NCI-H2081 treated with DMSO at 0.1 percent for 48 hours (cell line): ENCODE results near the gene LGALS14.

Experiments used
- DNase-seq: peaks from one replicate; lab custom pipeline; 2025; lab: John Stamatoyannopoulos, UW

LGALS14 gene

DNA sequence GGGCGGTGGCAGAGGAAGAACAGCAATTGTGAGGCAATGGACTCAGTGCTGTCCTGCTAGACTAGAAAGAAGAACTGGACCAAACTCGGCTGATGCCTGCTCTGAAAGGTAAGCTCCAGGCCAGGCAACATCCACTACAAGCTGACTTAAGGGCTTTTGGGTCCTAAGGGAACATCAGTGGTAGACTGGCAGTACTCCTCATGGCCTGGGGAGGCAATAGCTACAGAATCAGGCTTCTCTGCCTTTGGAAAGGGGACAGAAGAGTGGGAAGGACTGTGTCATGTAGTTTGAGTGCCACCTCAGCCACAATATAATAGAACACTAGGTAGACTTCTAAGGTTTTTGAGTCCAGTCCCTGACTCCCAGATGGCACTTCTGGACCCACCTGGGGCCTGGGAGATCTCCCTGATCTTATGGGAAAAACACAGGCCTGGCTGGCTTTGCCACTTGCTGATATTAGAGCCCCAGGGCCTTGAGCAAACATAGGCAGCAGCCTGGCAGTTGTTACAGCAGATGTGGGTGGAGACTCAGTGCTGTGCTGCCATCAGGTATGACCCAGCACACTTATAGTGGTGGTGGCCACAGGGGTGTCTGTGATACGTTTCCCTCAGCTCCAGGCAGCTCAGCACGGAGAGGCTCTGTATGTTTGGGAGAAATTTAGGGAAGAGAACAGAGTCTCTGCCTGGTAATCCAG lies 42.7 kb downstream of the LGALS14 start:
- DNase-seq = no peak

DNA sequence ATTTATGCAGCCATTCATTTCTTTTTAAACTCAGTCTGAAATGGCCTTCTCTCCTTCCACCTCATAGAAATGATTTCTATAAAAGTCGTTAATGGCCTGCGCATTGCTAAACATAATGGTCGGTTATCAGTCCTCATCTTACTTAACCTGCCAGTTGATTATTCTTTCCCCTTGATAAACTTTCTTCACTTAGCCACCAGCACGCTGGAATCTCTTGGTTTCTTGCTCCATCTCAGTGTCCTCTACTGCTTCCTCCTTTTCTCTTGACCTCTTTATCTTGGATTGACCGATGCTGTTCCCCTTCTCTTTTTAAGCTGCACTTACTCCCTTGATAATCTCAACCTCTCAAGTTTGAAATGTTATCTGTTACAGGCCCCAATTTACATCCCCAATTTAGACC lies 45.7 kb downstream of the LGALS14 start:
- no peak for DNase-seq

DNA sequence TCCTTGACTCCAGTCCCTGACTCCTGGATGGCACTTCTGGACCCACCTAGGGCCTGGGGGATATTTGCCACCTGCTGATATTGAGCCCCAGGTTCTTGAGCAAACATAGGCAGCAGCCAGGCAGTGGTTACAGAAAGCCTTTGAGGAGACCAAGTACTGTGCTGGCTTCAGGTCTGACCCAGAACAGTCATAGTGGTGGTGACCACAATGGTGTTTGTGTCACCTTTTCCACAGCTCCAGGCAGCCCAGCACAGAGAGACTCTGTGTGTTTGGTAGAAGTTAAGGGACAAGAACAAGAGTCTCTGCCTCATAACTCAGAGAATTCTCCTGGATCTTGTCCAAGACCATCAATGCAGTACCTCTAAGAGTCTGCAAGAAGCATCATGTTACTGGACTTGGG lies 48.1 kb downstream of the LGALS14 start:
- no peak for DNase-seq

DNA sequence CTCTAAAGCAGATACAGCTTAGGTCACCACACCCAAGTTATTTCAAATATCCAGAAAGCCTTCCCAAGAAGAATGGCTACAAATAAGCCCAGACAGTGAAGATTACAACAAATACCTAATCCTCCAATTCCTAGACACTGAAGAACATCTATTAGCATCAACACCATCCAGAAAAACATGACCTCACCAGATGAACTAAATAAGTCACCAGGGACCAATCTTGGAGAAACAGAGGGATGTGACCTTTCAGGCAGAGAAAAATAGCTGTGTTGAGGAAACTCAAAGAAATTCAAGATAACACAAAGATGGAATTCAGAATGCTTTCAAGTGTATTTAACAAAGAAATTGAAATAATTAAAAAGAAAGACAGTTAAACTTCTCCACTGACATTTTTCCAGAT lies 48.5 kb downstream of the LGALS14 start:
- DNase-seq = no peak

DNA sequence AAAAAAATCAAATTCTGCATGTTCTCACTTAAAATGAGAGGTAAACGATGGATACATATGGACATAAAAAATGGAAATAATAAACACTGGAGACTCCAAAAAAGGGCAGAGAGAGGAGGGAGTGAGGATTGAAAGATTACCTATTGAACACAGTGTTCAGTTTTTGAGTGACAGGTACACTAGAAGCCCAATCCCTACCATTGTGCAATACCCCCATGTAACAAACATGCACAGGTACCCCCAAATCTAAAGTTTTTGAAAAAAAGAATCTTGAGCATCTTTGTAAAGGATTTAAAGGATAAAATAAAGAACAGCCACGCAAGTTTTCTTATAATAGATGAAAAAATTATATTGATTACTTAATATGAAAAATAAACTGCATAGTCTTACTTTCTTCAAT lies 50.3 kb downstream of the LGALS14 start:
- DNase-seq = no peak

DNA sequence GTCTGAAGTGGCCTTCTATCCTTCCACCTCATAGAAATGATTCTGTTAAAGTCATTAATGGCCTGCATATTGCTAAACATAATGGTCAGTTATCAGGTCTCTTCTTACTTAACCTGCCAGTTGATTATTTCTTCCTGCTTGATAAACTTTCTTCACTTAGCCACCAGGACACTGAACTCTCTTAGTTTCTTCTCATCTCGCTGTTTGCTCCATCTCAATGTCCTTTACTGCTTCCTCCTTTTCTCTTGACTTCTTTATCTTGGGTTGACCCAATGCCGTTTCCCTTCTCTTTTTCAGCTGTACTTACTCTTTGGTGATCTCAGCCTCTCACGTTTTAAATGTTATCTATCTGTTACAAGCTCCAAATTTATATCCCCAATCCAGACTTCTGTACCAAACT lies 50.7 kb downstream of the LGALS14 start:
- no peak for DNase-seq
